ENCODE data around the gene EPB41L2.

EPB41L2 gene

DNA sequence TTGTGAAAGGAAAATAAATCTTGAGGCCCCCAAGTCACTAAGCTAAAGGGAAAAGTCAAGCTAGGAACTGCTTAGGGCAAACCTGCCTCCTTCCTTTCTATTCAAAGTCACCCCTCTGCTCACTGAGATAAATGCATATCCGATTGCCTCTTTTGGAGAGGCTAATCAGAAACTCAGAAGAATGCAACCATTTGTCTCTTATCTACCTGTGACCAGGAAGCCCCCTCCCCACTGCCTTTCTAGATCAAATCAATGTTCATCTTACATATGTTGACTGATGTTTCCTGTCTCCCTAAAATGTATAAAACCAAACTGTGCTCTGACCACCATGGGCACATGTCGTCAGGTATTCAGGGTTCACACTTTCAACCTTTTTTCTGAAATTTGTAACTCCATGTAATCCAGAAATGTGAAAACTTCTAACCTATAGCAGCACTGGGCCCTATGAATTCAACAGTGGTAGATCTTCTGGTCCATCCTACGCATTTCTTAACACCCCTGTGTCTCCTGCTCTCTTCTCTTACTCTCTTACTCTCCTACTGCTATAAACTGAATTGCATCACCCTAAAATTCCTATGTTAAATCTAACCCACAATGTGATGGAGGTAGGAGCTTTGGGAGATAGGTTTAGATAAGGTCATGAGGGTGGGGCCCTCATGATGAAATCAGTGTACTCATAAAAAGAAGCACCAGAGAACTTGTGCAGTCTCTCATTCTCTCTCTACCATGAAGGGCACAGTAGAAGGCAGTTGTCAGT, 89.3 kb downstream of the EPB41L2 start:
- ChIA-PET POLR2A (no interaction called here), CTCF (no interaction called here)
- no peak for DNase-seq (ENCODE audit: low read depth, low spot score)
- H3K4me3 ChIP-seq (ENCODE audit: low read depth, low read length), result no peak overlapping the region
- TF ChIP-seq, protein P1, sequence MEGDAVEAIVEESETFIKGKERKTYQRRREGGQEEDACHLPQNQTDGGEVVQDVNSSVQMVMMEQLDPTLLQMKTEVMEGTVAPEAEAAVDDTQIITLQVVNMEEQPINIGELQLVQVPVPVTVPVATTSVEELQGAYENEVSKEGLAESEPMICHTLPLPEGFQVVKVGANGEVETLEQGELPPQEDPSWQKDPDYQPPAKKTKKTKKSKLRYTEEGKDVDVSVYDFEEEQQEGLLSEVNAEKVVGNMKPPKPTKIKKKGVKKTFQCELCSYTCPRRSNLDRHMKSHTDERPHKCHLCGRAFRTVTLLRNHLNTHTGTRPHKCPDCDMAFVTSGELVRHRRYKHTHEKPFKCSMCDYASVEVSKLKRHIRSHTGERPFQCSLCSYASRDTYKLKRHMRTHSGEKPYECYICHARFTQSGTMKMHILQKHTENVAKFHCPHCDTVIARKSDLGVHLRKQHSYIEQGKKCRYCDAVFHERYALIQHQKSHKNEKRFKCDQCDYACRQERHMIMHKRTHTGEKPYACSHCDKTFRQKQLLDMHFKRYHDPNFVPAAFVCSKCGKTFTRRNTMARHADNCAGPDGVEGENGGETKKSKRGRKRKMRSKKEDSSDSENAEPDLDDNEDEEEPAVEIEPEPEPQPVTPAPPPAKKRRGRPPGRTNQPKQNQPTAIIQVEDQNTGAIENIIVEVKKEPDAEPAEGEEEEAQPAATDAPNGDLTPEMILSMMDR (IDR thresholded peaks at IDR 0.05; ENCODE audit: insufficient read depth, low read length, missing control alignments), result no peak

DNA sequence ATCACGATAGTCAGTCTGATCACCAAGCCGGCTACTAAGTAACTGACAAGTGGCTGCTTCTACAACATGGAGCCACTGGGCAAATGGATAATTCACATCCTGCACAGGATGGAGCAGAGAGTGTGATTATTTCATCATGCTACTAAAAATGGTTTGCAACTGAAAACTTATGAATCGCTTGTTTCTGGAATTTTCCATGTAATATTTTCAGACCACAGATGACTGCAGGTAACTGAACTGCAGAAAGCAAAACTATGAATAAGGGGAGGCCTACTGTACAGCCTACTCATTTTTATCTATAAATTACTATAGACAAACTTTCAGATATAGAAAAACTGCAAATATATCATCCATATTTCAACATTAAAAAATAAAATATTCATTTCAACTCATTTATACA, 91.5 kb downstream of the EPB41L2 start:
- TF ChIP-seq, protein P1 (IDR thresholded peaks at IDR 0.05; ENCODE audit: insufficient read depth, low read length, missing control alignments), result no peak
- no peak for DNase-seq (ENCODE audit: low read depth, low spot score)
- CTCF ChIA-PET, result no interaction called here
- POLR2A ChIA-PET, result no interaction called here
- no peak overlapping the region for H3K4me3 ChIP-seq (ENCODE audit: low read depth, low read length)

DNA sequence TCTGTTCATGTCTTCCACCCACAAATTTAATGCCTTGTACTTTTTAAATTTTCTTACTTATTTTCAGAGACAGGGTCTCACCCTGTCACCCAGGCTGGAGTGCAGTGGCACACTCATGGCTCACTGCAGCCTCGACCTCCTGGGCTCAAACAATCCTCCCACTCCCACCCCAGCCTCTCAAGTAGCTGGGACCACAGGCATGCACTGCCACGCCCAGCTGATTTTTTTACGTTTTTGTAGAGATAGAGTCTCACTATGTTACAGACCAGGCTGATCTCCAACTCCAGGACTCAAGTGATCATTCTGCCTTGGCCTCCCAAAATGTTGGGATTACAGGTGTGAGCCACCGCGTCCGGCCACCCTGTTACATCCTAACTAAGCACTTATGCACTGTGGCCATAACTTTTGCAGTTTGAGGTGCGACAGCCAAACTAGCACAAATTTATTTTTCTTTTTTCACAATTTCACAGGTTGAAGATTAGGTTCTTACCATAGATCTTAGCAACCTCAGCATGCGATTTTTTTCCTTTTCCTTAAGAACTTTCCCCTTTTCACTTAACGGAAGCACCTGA, 92.1 kb downstream of the EPB41L2 start:
- H3K4me3 ChIP-seq (ENCODE audit: low read depth, low read length), result no peak overlapping the region
- DNase-seq (ENCODE audit: low read depth, low spot score), result no peak
- TF ChIP-seq, protein P1 (IDR thresholded peaks at IDR 0.05; ENCODE audit: insufficient read depth, low read length, missing control alignments), result no peak
- POLR2A ChIA-PET, result no interaction called here
- CTCF ChIA-PET, result interaction anchor here (1.1 to 1.6 kb wide), 2 partner anchors 7 to 14 kb away, joined by 3 to 5 read pairs; no protein-coding TSS in a partner anchor

DNA sequence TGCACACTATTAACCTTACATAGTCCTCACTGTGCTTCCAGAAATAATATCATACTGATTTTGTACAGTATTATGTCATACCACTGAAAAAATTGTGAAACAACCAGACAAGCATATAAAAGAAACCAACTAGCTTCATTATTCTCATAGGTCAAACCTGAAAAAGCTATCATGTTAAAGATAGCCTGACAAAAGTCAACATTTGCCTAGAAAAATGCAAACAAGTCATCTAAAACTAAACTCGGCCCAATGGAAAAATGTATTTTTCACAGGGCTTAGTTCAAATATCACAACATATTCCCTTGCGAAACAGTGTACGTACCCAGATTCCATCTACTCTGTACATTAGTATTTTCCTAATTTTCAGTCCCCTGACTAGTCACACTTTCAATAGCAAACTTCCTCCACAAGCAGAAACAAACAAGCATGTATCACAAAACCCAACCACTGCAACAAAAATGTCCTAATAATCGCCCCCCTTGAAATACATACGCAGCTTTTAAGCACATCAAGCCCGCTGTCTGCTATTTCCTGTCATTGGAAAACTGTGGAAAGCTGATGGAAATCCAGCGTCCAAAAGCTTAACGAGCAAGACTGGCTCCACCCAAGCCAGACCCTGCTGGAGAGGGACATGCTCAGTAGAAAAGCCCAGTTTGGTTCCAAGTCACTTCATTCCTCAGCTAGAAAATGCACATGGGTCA, 93.1 kb downstream of the EPB41L2 start:
- DNase-seq (ENCODE audit: low read depth, low spot score), result no peak
- TF ChIP-seq, protein P1 (IDR thresholded peaks at IDR 0.05; ENCODE audit: insufficient read depth, low read length, missing control alignments), result no peak
- ChIA-PET POLR2A (no interaction called here), CTCF (interaction anchor here (1.1 to 1.6 kb wide), 2 partner anchors 8 to 15 kb away, joined by 3 to 5 read pairs; no protein-coding TSS in a partner anchor)
- H3K4me3 ChIP-seq (ENCODE audit: low read depth, low read length), result peak overlapping the region; percentile 36

DNA sequence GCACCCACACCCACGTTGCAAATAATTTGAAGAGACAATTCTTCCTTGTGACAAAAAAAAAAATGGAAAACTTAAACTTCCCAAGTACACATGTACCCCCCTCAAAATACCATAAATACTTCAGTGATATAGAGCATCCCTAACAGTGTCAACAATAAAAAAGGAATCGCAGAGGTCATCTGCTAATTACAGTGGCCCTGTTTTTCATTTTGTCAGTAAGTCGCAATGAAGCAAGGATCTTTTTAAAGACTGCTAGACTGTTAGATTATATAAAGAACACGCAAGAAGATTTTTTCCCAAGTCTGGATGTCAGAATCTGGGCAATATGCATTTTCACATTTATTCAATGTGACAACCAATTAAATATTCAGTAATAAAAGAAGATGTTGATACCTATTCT, 93.9 kb downstream of the EPB41L2 start:
- no peak for DNase-seq (ENCODE audit: low read depth, low spot score)
- TF ChIP-seq, protein P1 (IDR thresholded peaks at IDR 0.05; ENCODE audit: insufficient read depth, low read length, missing control alignments), result no peak
- H3K4me3 ChIP-seq (ENCODE audit: low read depth, low read length), result no peak overlapping the region
- POLR2A ChIA-PET, result no interaction called here
- CTCF ChIA-PET, result interaction anchor here (1.6 kb wide), 1 partner anchor 9 kb away, joined by 5 read pairs; no protein-coding TSS in a partner anchor

DNA sequence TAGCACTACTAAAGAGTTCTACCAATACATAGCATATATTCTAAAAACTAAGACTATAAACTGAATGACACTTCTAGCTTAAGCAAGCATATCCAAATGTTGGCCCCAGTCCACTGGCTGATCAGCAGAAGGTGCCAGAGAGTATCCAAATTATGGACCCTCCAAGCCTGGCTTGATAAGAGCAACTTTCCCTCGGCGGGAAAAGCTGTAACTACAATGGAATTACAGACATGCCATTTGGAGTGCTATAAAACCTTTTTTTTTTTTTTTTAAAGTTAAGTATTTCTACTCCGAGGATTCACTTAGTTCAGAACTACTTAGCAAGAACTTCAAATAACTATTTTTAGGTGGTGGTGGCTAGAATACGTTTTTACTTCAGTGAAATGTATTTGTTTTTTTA, 94.6 kb downstream of the EPB41L2 start:
- DNase-seq (ENCODE audit: low read depth, low spot score), result no peak
- TF ChIP-seq, protein P1 (IDR thresholded peaks at IDR 0.05; ENCODE audit: insufficient read depth, low read length, missing control alignments), result no peak
- CTCF ChIA-PET, result interaction anchor here (1.2 to 1.5 kb wide), 3 partner anchors 9 to 148 kb away, joined by 3 to 5 read pairs (median 4); no protein-coding TSS in a partner anchor
- H3K4me3 ChIP-seq (ENCODE audit: low read depth, low read length), result no peak overlapping the region
- POLR2A ChIA-PET, result no interaction called here
